NCI-H748 (cell line): ENCODE results near the gene MIOS.
A peak's percentile ranks its signal among the peaks of the same experiment; 100 is the strongest.

Source experiments
- DNase-seq: peaks from one replicate; lab custom pipeline; 2025; ENCODE audit not compliant: unreplicated experiment; lab: John Stamatoyannopoulos, UW

Gene MIOS

GRCh38 chr7:7581531-7582179 lies 15.0 kb downstream of the MIOS start:
- no peak for DNase-seq

GRCh38 chr7:7582596-7582995 lies 15.9 kb downstream of the MIOS start:
- DNase-seq: no peak

GRCh38 chr7:7583731-7584130 lies 17.0 kb downstream of the MIOS start:
- no peak for DNase-seq

GRCh38 chr7:7584653-7585052 lies 18.0 kb downstream of the MIOS start:
- DNase-seq: no peak

DNA sequence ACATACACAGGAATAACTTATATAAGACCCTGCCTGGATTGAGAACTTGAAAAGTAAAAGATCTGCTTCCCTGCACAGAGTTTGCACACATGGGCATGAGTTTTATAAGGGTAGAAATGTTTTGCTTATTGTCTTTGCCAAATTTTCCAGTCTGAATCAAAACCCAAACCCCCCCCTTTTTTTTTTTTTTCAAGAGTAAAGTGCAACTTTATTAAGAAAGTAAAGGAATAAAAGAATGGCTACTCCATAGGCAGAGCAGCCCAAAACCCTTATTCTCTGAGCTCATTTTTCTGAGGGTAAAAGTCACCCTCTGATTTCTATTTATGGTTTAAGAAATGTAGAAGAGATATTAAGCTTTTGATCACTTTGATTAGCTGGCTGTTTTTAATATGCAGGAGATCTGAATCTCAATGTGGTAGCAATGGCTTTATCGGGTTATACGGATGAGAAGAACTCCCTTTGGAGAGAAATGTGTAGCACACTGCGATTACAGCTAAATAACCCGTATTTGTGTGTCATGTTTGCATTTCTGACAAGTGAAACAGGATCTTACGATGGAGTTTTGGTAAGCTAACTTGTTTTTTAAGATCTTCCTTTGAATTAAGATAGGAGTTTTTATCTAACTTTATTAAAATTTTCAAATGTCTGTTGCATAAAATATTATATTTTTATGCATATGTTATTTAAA lies 18.7 kb downstream of the MIOS start:
- peak; percentile 58 for DNase-seq

DNA sequence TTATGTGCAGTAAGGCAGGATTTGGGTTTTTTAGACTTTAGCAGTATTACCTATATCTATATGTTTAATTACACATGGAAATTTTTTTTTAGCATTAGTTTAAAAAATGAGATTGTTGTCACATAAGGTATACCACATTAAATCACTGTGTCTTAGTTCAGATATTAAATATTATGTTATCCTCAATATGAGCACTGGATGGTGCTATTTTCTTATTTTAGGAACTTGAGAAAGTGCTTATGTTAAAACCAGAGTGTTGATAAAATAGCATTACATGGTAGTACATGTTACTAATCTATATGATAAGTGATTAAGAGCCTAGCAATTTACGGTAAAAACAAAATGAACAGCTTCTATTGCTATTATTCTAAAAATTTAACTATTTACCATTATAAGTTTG lies 28.8 kb downstream of the MIOS start:
- DNase-seq: peak; percentile 39

- no peak for DNase-seq
Observed at GRCh38 chr7:7596176-7596575, 29.5 kb downstream of the MIOS start.

GRCh38 chr7:7607010-7607409 lies 40.3 kb downstream of the MIOS start:
- no peak for DNase-seq

GRCh38 chr7:7609330-7609729 lies 42.6 kb downstream of the MIOS start:
- DNase-seq: no peak

DNA sequence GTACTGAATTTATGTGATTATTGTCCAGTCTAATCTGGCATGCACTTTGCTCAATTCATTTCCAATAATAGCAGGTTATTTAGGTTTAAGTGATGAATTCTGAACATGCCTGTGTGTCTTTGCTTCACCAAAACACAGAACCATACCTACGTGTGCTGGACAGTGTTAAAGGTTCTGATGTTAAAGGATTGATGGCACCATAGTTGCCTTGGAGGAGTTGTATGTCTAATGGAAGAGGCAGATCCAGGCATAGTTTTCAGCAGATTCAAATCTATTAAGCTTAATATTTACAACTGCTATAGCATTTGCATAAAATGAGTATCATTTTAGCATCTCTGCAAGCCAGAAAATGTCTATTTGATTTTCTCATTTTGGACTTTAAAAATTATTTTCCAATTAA lies 45.8 kb downstream of the MIOS start:
- DNase-seq: no peak

GRCh38 chr7:7613210-7613609 lies 46.5 kb downstream of the MIOS start:
- DNase-seq: no peak

DNA sequence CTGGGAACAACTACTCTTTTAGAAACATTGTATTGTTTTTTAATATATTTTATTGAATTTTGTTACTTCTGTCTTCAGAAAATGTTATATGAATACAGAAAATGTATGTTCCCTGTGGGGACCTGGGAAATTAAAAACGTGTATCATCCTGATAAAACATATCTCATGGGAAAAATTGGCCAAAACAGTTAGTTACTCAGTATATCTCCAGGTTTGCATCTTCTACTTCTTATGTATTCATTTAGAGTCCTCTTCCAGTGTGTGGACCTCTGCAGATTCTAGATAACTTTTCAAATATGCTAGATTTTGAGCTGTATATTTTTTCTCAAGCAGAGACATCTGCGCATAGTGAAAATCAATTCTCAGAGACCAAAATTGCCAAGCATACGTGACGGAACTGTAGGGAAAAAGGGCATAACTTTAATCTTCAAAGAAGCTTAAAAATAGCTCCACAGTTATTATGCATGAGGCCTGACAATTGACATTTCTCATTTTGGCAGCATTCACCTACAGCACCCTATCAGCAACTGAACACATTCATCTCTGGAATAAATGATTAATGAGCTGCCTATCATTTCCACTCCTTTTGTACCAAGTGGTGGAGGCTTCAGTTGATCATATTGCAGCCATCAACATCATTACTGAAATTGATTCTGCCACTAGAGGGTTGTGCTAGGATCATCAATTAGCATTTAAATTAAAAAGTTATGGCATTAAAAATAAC lies 47.5 kb downstream of the MIOS start:
- no peak for DNase-seq

DNA sequence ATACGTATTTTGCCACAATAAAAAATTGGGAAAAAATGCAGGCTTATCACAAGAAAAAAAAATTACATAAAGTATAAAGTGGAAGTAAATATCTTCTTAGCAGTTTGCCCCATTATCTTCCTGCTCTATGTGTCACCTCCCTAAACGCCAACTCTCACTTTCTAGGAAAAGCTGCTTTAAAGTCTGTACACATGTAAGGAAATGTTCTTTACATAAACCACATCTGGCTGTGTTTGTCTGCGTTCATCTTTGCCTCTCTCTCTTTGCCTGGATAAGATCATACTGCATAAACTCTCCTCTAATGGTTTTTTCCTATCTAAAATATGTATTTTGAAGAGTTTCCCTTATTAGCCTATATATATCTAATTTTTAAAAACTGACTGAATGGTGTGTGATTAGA lies 50.9 kb downstream of the MIOS start:
- no peak for DNase-seq

GRCh38 chr7:7618410-7618809 lies 51.7 kb downstream of the MIOS start:
- no peak for DNase-seq

DNA sequence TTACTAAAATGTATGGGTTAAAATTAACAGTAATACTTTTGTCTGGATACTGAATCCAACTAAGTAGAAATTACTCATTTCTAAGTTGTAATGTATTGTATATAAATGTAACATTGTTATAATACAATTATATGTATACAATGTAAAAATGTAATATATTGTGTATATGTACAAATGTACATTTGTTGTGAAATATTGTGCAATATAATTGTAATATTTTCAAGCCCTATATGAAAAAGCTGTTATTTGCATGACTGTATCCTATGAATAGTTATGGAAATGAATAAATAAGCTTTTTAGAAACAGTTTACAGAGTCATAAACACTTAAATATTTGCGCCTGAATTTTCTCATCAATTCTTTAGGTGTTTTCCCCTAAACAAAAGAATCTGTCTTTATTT lies 53.6 kb downstream of the MIOS start:
- no peak for DNase-seq

DNA sequence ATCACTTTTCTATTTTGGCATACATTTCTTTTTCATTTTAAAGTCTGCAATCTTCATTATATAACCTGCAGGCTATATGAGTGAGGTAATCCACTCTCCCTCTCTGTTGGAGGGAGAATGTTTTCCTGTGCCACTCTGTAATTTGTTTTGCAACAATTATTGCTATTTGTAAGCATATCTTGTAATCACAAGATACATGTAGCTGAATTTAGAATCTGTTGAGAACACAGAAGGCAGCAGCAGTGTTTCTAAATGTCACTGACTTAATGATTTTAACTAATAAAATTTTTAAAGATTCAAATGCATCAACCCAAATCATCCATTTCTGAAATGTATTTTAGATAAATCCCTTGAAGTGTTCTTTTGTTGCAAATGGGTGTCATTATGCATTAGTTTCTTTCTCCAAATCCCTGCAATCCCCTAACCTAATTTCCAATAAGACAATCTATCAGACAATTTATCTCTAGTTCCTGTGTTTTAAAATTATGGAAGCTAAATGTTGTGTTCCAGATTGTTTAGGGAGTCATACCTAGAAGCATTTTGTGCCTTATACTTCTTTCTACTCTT lies 54.0 kb downstream of the MIOS start:
- DNase-seq: no peak

DNA sequence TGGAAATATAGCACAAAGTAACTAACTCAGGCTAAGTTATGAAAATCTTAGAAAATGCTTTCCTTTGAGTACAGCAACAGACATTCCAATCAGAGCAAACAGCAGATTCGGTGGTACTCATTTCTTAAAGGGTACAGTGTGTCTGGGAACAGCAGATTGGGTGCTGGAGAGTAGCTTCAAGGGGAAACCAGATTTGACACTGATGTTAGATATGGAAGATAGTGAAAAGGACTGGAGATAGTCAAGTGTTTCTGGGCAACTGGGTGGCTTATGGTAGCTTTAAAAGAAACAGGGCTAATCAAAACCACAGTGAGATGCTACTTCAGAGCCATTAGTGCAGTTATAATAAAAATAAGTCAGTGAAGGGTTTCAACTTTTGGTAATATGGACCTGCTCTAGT lies 61.8 kb downstream of the MIOS start:
- DNase-seq: no peak

GRCh38 chr7:7630626-7631329 lies 64.1 kb downstream of the MIOS start:
- DNase-seq: no peak

GRCh38 chr7:7639421-7639820 lies 72.7 kb downstream of the MIOS start:
- DNase-seq: peak; percentile 43

DNA sequence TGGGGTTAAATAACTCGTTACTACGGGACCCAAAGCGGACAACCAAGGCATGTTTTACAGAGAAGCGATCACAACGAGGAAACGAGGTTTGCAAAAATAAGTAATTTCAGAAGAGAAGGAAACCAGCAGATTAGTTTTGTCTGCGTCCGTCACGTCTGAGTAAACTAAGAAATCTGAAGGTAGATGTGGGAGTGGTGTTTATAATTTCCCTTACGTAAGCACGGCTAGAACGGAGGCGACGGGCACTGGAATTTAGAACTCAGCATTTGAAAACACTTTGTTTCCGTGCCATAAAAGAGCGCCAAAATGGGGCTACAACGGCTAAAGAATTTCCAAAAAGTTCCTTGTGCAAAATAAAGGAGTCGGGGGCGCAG lies 73.2 kb downstream of the MIOS start:
- DNase-seq: peak; percentile 73
